H9 (cell line): ENCODE data around the gene RIOK1. TPM values are rescaled to one million over a fixed set of nuclear protein-coding genes. Genes with fewer than 3 reads are reported as not detected.

Experiments
- DNase-seq: peaks from one replicate; pipeline ENCODE4 v3.0.0-alpha.2; 2017
- H2AFZ ChIP-seq: one replicate; pipeline ENCODE4 v1.6.1; 2013; ENCODE audit warnings: mild to moderate bottlenecking, low read length, control low read depth, moderate library complexity
- H2AK5ac ChIP-seq: 2 replicates; pipeline ENCODE4 v1.6.1; 2013; ENCODE audit warnings: low read length, control low read depth, mixed read lengths; ENCODE audit not compliant: insufficient read length
- H2BK120ac ChIP-seq: one replicate; pipeline ENCODE4 v1.6.1; 2013; ENCODE audit warnings: low read depth, mild to moderate bottlenecking, low read length, control low read depth, inconsistent platforms; ENCODE audit not compliant: poor library complexity, severe bottlenecking
- H2BK12ac ChIP-seq: 2 replicates; pipeline ENCODE4 v1.6.1; 2013; ENCODE audit warnings: low read length, control low read depth, mixed read lengths, low read depth; ENCODE audit not compliant: insufficient read length
- H2BK15ac ChIP-seq: 2 replicates; pipeline ENCODE4 v1.6.1; 2013; ENCODE audit warnings: low read depth, low read length, control low read depth
- H2BK20ac ChIP-seq: one replicate; pipeline ENCODE4 v1.6.1; 2013; ENCODE audit warnings: low read depth, mild to moderate bottlenecking, low read length, control low read depth, inconsistent platforms; ENCODE audit not compliant: poor library complexity, severe bottlenecking
- H2BK5ac ChIP-seq: 2 replicates; pipeline ENCODE4 v1.6.1; 2013; ENCODE audit warnings: low read length, control low read depth, mixed read lengths; ENCODE audit not compliant: insufficient read length
- H3K14ac ChIP-seq: 2 replicates; pipeline ENCODE4 v1.6.1; 2013; ENCODE audit warnings: low read length, control low read depth; ENCODE audit not compliant: insufficient read depth
- H3K18ac ChIP-seq: 2 replicates; pipeline ENCODE4 v1.6.1; 2013; ENCODE audit warnings: low read depth, mild to moderate bottlenecking, mixed read lengths, low read length, control low read depth; ENCODE audit not compliant: insufficient read length
- H3K23ac ChIP-seq: 2 replicates; pipeline ENCODE4 v1.6.1; 2013; ENCODE audit warnings: low read length, control low read depth, mixed read lengths, low read depth; ENCODE audit not compliant: insufficient read length
- H3K23me2 ChIP-seq: 2 replicates; pipeline ENCODE4 v1.6.1; 2013; ENCODE audit warnings: low read depth, mild to moderate bottlenecking, mixed read lengths, low read length, control low read depth; ENCODE audit not compliant: insufficient read length, poor library complexity, severe bottlenecking
- H3K27ac ChIP-seq: 2 replicates; pipeline ENCODE4 v1.5.1; 2013; ENCODE audit warnings: low read length, control low read depth, mixed read lengths, low read depth; ENCODE audit not compliant: insufficient read length
- H3K27me3 ChIP-seq: 2 replicates; pipeline ENCODE4 v1.6.1; 2013; ENCODE audit warnings: low read length, control low read depth, inconsistent platforms; ENCODE audit not compliant: insufficient read depth
- H3K4ac ChIP-seq: 2 replicates; pipeline ENCODE4 v1.6.1; 2013; ENCODE audit warnings: low read depth, mild to moderate bottlenecking, control low read depth, inconsistent platforms, low read length, moderate library complexity
- H3K4me1 ChIP-seq: 2 replicates; pipeline ENCODE4 v1.6.1; 2013; ENCODE audit warnings: low read length, control low read depth, inconsistent platforms; ENCODE audit not compliant: insufficient read depth
- H3K4me2 ChIP-seq: 2 replicates; pipeline ENCODE4 v1.6.1; 2013; ENCODE audit warnings: low read length, control low read depth, mixed read lengths; ENCODE audit not compliant: insufficient read length, insufficient read depth
- H3K56ac ChIP-seq: 2 replicates; pipeline ENCODE4 v1.6.1; 2013; ENCODE audit warnings: low read depth, mild to moderate bottlenecking, mixed read lengths, low read length, control low read depth; ENCODE audit not compliant: insufficient read length
- H3K79me1 ChIP-seq: 2 replicates; pipeline ENCODE4 v1.6.1; 2013; ENCODE audit warnings: low read depth, mild to moderate bottlenecking, moderate library complexity, low read length, control low read depth, inconsistent platforms; ENCODE audit not compliant: insufficient read depth, poor library complexity, severe bottlenecking
- H3K79me2 ChIP-seq: 2 replicates; pipeline ENCODE4 v1.6.1; 2013; ENCODE audit warnings: low read length, control low read depth, inconsistent platforms; ENCODE audit not compliant: insufficient read depth
- H3K9ac ChIP-seq: 2 replicates; pipeline ENCODE4 v1.6.1; 2013; ENCODE audit warnings: low read length, control low read depth, mixed read lengths; ENCODE audit not compliant: insufficient read length; ENCODE audit errors: extremely low read depth
- H3K9me3 ChIP-seq: one replicate; pipeline ENCODE4 v1.6.1; 2013; ENCODE audit warnings: low read depth, low read length, inconsistent platforms; ENCODE audit not compliant: control insufficient read depth
- H3T11ph ChIP-seq: one replicate; pipeline ENCODE4 v1.6.1; 2013; ENCODE audit warnings: mild to moderate bottlenecking, low read length, control low read depth, inconsistent platforms
- H4K20me1 ChIP-seq: one replicate; pipeline ENCODE4 v1.6.1; 2013; ENCODE audit not compliant: control insufficient read depth, insufficient read length, insufficient read depth
- H4K5ac ChIP-seq: 2 replicates; pipeline ENCODE4 v1.6.1; 2013; ENCODE audit warnings: low read depth, mild to moderate bottlenecking, mixed read lengths, low read length, control low read depth; ENCODE audit not compliant: insufficient read length
- H4K8ac ChIP-seq: replicated peaks from 2 replicates; pipeline ENCODE4 v1.6.1; 2013; ENCODE audit warnings: low read length, control low read depth, mixed read lengths, low read depth; ENCODE audit not compliant: insufficient read length
- H4K91ac ChIP-seq: 2 replicates; pipeline ENCODE4 v1.6.1; 2013; ENCODE audit warnings: low read depth, mild to moderate bottlenecking, moderate library complexity, mixed read lengths, low read length, control low read depth; ENCODE audit not compliant: insufficient read length
- H3K27ac Mint-ChIP-seq, 3 experiments: 2 replicates in 2 of 3; 3 replicates in 1 of 3; pipeline ENCODE4 v1.8.0; 2020 to 2021; ENCODE audit warnings: mixed read lengths in 3 of 3, mild to moderate bottlenecking in 1 of 3, moderate library complexity in 1 of 3
- H3K27me3 Mint-ChIP-seq: 2 replicates; pipeline ENCODE4 v1.8.0; 2021; ENCODE audit warnings: low read depth, mild to moderate bottlenecking, moderate library complexity, mixed read lengths
- H3K36me3 Mint-ChIP-seq, 3 experiments: 2 replicates in 2 of 3; 3 replicates in 1 of 3; pipeline ENCODE4 v1.8.0; 2020 to 2021; ENCODE audit warnings: low read depth in 3 of 3, mixed read lengths in 3 of 3; ENCODE audit not compliant: insufficient read depth in 1 of 3
- H3K4me1 Mint-ChIP-seq, 2 experiments: 2 replicates each; pipeline ENCODE4 v1.8.0; 2020; ENCODE audit warnings: mixed read lengths in 2 of 2
- H3K4me3 Mint-ChIP-seq, 2 experiments: 2 replicates in 1 of 2; 3 replicates in 1 of 2; pipeline ENCODE4 v1.8.0; 2020 to 2021; ENCODE audit warnings: mild to moderate bottlenecking in 2 of 2, mixed read lengths in 2 of 2, moderate library complexity in 1 of 2
- H3K9me3 Mint-ChIP-seq, 2 experiments: 2 replicates in 1 of 2; 3 replicates in 1 of 2; pipeline ENCODE4 v1.8.0; 2020; ENCODE audit warnings: mild to moderate bottlenecking in 2 of 2, mixed read lengths in 2 of 2, moderate library complexity in 1 of 2
- WGBS: extraction: QIAGEN DNeasy Blood & Tissue Kit; methylation state at CpG from one replicate; pipeline ENCODE4 v1.1.7; 2013; ENCODE audit warnings: missing lambda C conversion rate, low lambda C conversion rate, mixed read lengths; ENCODE audit not compliant: insufficient read length; ENCODE audit errors: extremely low coverage; 5-methylcytosine and 5-hydroxymethylcytosine counted together
- total RNA-seq: library from RNA; stranded (reverse); gene quantifications from 2 replicates; pipeline ENCODE4 v1.2.1, GENCODE V29; 2021
- TF ChIP-seq, protein P1 (sequence below): fragments of 200-600 bp; sonication (generic); conservative IDR thresholded peaks from 3 replicates; pipeline ENCODE4 v1.8.0; 2021; ENCODE audit warnings: antibody characterized with exemption, mild to moderate bottlenecking

RIOK1 gene
- total RNA-seq, 1 experiment from 2014 or later = 40.0 TPM

DNA sequence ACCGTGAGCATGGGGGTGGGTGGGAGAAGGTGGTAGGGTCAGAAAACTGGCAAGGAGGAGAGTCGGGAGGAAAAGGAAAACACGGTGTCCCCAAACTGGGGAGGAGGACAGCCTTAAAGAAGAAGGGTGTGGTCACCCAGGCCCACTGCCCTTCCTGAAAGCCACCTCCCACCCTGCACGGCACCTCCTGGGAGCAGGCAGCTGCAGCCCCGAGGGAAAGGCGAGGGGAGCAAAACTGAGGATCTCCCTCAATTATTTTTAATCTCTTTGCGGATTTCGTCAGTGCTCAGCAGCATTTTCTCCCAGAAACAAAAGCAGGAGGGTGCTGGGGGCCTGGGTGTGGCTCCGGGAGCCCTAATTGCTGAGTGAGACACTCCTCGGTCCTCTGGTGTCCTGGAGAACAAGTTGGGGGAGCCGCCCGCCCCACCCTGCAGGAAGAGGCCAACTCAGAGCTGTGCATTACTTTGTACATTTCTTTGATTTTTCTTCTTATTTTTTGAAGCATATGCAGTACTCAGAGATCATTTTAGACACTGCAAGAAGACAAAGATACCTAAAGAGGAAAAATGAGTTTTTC lies 56.4 kb downstream of the RIOK1 start:
- Histone ChIP-seq H2BK5ac (no peak overlapping the region), H4K91ac (no peak overlapping the region), H2BK20ac (no peak overlapping the region), H3K18ac (no peak overlapping the region), H2BK120ac (no peak overlapping the region), H2AFZ (no peak overlapping the region), H3K27ac (no peak overlapping the region), H3K27me3 (no peaks in the 10 kb centered on the region), H3K14ac (no peak overlapping the region; the same call in 1 of the 2 replicates), H4K5ac (no peak overlapping the region), H2BK12ac (no peak overlapping the region), H3K4me1 (no peaks in the 10 kb centered on the region), H3K4me2 (no peak overlapping the region), H3T11ph (no peak overlapping the region), H4K20me1 (no peaks in the 10 kb centered on the region), H2BK15ac (no peak overlapping the region), H3K4ac (no peak overlapping the region), H4K8ac (no peak overlapping the region), H3K79me2 (no peaks in the 10 kb centered on the region), H3K9me3 (no peaks in the 10 kb centered on the region), H3K23me2 (no peaks in the 10 kb centered on the region), H3K9ac (no peak overlapping the region), H3K79me1 (no peaks in the 10 kb centered on the region), H3K56ac (no peak overlapping the region), H2AK5ac (no peak overlapping the region), H3K23ac (no peak overlapping the region)
- H3K4me1 Mint-ChIP-seq = peaks cover 11 to 16% of the 10 kb centered on the region in 2 experiments
- H3K27ac Mint-ChIP-seq = no peak overlapping the region
- DNase-seq = no peak
- TF ChIP-seq, protein P1, sequence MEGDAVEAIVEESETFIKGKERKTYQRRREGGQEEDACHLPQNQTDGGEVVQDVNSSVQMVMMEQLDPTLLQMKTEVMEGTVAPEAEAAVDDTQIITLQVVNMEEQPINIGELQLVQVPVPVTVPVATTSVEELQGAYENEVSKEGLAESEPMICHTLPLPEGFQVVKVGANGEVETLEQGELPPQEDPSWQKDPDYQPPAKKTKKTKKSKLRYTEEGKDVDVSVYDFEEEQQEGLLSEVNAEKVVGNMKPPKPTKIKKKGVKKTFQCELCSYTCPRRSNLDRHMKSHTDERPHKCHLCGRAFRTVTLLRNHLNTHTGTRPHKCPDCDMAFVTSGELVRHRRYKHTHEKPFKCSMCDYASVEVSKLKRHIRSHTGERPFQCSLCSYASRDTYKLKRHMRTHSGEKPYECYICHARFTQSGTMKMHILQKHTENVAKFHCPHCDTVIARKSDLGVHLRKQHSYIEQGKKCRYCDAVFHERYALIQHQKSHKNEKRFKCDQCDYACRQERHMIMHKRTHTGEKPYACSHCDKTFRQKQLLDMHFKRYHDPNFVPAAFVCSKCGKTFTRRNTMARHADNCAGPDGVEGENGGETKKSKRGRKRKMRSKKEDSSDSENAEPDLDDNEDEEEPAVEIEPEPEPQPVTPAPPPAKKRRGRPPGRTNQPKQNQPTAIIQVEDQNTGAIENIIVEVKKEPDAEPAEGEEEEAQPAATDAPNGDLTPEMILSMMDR = no peak
- H3K4me3 Mint-ChIP-seq = no peak overlapping the region
- peaks cover 0 to 2% of the 10 kb centered on the region in 2 experiments; a peak in 1 of 5 replicates for H3K9me3 Mint-ChIP-seq
- no CpG with 5 or more reads among the region's 12 CpGs for WGBS
- no peaks in the 10 kb centered on the region for H3K36me3 Mint-ChIP-seq
- peaks cover 3% of the 10 kb centered on the region; the same call in 1 of the 2 replicates for H3K27me3 Mint-ChIP-seq
